ENCODE results near the gene RAI14. TPM values are rescaled to one million over a fixed set of nuclear protein-coding genes. Genes with fewer than 3 reads are reported as not detected.

Gene RAI14
- total RNA-seq (2014; rRNA removed; shearing (Covaris generic)) (0.92 and 1.0 TPM in 2 replicates), total RNA-seq (2022) (8.0 and 12.3 TPM in 2 replicates), Bru-seq, nascent RNA (percentile 24 among the genes with signal in this experiment), BruChase-seq, experiment 1, labeled RNA remaining after a 6-hour chase (percentile 28 among the genes with signal in this experiment), BruChase-seq, experiment 2, labeled RNA remaining after a 2-hour chase (percentile 34 among the genes with signal in this experiment)
- long read RNA-seq, partial matches to known transcripts = 57 of 59 reads
- long read RNA-seq, other reads (novel, unspliced or antisense) = 2 of 59 reads

GRCh38 chr5:34656001-34656699 lies at the start of gene RAI14:
TSS of gene RAI14 (plus strand) at chr5:34656328. CDS start at chr5:34686920, 30,592 bp downstream.
- H3K27ac ChIP-seq (ENCODE audit: low read depth, low read length, poor library complexity, severe bottlenecking) = no peak within 1 kb of the TSS
- no peak for DNase-seq (ENCODE audit: low spot score)
- POLR2A ChIA-PET = no interaction called here
- no peak within 1 kb of the TSS for H3K4me3 ChIP-seq (ENCODE audit: low read depth, low read length, poor library complexity, severe bottlenecking)
- BruUV-seq (replicated peaks) = no TSS peak
- intact Hi-C loops (cut with micrococcal nuclease; ENCODE audit: unreplicated experiment) = no loop called here
- no peak within 1 kb of the TSS for H2AFZ ChIP-seq (ENCODE audit: low read length)
- TF ChIP-seq CTCF (conservative IDR thresholded peaks at IDR 0.05; ENCODE audit: low read length) (no peak), EZH2phosphoT487 (IDR thresholded peaks at IDR 0.05; ENCODE audit: borderline replicate concordance, low read depth, low read length) (no peak)
- CTCF ChIA-PET (ENCODE audit: unreplicated experiment) = no interaction called here
- H3K79me2 ChIP-seq (ENCODE audit: insufficient read depth, low read depth, low read length) = no peaks in the 10 kb centered on the region
- H4K20me1 ChIP-seq (ENCODE audit: insufficient read depth, low read length) = no peaks in the 10 kb centered on the region
- no peak within 1 kb of the TSS for H3K4me2 ChIP-seq (ENCODE audit: low read length)
- H3K4me1 ChIP-seq (ENCODE audit: insufficient read depth, low read length, poor library complexity, severe bottlenecking) = no peaks in the 10 kb centered on the region
- no peaks in the 10 kb centered on the region for H3K36me3 ChIP-seq (ENCODE audit: insufficient read depth, low read length)
- H3K9me3 ChIP-seq (ENCODE audit: low read length) = no peaks in the 10 kb centered on the region
- no peaks in the 10 kb centered on the region for H3K9me2 ChIP-seq (ENCODE audit: insufficient read depth, low read length)

DNA sequence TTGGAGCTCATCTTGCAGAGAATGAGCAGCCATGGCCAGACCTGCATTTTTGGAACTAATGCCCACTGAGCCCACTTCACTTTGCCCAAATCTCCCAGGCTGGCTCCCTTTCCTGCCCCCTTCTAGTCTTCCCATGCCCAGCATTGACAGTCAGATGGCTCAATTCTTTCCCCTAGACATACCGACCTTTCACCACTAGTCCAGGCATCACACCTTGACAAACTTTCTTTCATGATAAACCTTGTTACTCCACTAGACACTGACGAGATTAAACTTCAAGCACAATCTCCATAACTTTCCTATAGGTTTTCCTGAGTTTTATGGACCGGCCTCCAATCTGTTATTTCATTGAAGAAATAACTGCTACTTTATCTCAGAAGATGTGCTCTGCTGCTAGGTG lies 47.8 kb upstream of the RAI14 start:
- H3K79me2 ChIP-seq (ENCODE audit: insufficient read depth, low read depth, low read length) = no peaks in the 10 kb centered on the region
- H3K9me3 ChIP-seq (ENCODE audit: low read length) = no peaks in the 10 kb centered on the region
- no peaks in the 10 kb centered on the region for H3K9me2 ChIP-seq (ENCODE audit: insufficient read depth, low read length)
- DNase-seq (ENCODE audit: low spot score) = no peak
- H4K20me1 ChIP-seq (ENCODE audit: insufficient read depth, low read length) = no peaks in the 10 kb centered on the region
- no TSS peak for BruUV-seq (replicated peaks)
- no peaks in the 10 kb centered on the region for H3K36me3 ChIP-seq (ENCODE audit: insufficient read depth, low read length)
- POLR2A ChIA-PET = no interaction called here
- H3K27ac ChIP-seq (ENCODE audit: low read depth, low read length, poor library complexity, severe bottlenecking) = no peak overlapping the region
- CTCF ChIA-PET (ENCODE audit: unreplicated experiment) = no interaction called here
- H3K4me3 ChIP-seq (ENCODE audit: low read depth, low read length, poor library complexity, severe bottlenecking) = no peak overlapping the region
- H3K4me1 ChIP-seq (ENCODE audit: insufficient read depth, low read length, poor library complexity, severe bottlenecking) = peaks cover 10% of the 10 kb centered on the region
- H3K4me2 ChIP-seq (ENCODE audit: low read length) = no peak overlapping the region
- intact Hi-C loops (cut with micrococcal nuclease; ENCODE audit: unreplicated experiment) = no loop called here
- no peak for TF ChIP-seq CTCF (conservative IDR thresholded peaks at IDR 0.05; ENCODE audit: low read length)
- no peak for TF ChIP-seq EZH2phosphoT487 (IDR thresholded peaks at IDR 0.05; ENCODE audit: borderline replicate concordance, low read depth, low read length)
- H2AFZ ChIP-seq (ENCODE audit: low read length) = no peak overlapping the region
